NCI-H1417 (cell line): ENCODE data around the gene CCR7.
A peak's percentile ranks its signal among the peaks of the same experiment; 100 is the strongest.
"Not testable (repeated sequence)": the region's sequence is repeated elsewhere in the genome, so short reads cannot be mapped to it uniquely, and the experiment has no call there.

Experiments
- DNase-seq, 3 experiments: peaks; one replicate each; lab custom pipeline; 2025; lab: John Stamatoyannopoulos, UW

The CCR7 gene

GRCh38 chr17:40551091-40551878 is 14.0 kb downstream of the CCR7 start:
- DNase-seq = no peak

GRCh38 chr17:40550608-40551007 is 14.7 kb downstream of the CCR7 start:
- DNase-seq = peak in 1 of 3 experiments; percentile 14

- DNase-seq = peak; percentile 57 to 90 (median 62)
Measured at GRCh38 chr17:40548982-40549685, 16.1 kb downstream of the CCR7 start.

DNA sequence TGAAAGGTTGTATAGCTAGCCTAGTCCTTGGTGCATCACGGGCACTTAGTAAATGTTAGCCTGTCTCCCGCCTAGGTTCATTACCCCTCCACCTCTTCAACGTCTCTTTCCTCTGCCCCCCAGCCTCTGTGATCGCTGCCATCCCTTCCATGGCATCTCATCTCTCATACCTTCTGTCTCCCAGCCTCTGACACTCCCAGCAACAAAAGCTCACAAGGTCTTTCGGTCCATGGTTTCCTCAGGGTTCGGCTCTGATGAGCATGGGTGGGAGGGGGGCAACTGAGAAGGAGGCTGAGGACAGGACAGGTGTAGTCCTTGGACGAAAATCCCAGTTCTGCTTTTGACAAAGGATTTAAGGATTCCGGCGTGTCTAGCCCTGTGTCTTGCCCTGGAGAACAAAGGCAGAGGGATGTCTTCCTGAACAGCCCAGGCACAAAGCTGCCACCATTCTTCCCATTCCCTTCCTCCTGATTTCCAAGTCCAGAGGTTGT is 16.7 kb downstream of the CCR7 start:
- DNase-seq = no peak

DNA sequence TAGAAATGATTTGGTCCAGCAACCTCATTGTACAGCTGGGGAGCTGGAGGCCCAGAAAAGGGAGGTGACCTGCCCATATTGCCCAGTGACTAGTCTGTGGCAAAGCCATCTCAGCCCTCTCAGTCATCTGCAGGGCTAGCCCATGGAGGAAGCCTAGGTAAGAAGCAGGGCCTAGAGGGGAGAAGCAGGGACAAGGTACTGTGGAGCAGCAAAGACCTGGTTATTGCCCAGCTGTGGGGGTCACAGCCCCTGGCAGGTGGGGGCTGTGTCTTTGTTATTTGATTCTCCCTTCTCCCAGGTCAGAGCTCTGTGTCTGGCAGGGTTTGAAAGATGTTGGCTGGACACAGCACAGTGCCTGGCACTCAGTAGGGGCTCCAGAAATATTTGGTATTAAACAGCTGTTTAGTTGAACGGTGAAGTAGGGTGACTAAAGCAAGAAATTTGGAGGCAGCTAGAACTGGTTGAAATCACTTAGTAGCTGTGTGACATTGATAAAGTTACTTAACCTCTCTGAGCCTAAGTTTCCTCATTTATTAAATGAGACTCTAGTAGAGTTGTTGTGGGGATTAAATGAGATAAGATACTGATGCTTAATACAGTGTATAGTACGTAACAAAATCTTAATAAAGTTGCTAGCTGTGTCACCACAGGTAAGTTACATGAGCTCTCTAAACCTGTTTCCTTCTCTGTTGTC is 17.3 kb downstream of the CCR7 start:
- DNase-seq = no peak

DNA sequence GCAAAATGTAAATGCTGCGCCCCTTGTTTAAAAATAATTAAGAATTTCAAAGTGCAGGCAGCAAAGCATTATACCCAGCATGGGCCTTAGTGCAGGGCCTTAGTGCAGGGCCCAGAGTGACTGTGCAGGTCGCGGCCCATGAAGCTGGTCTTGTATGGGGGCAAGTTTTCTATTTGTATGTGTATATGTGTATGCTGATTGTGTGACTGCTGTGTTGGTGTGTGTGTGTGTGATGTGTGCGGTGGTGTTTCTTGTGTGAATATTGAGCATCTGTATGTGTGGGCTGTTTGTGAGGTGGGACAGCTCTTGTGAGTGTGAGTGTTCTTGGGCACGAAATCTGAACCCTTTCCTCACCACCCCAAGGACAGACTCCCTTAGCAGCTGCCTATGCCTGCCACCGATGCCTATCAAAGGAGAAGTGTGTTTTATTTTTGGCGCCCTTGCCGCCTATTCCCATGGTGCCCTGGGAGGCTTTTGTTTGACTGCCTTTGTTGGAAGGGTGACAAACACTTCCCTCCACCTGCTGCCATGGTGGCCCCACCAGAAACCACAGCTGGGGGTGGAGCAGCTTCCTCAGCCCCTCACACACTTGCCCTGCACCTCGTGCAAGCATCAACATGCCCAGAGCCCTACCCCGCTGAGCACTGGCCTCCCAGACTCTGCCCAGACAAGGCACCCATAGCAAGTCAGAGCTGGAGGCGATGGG is 18.0 kb downstream of the CCR7 start:
- DNase-seq = peak; percentile 93 to 98 (median 95)

DNA sequence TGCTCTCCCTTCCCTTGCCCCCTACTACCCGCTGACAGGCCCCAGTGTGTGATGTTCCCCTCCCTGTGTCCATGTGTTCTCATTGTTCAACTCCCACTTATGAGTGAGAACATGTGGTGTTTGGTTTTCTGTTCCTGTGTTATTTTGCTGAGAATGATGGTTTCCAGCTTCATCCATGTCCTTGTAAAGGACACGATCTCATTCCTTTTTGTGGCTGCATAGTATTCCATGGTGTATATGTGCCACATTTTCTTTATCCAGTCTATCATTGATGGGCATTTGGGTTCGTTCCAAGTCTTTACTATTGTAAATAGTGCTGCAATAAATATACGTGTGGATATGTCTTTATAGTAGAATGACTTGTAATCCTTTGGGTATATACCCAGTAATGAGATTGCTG is 18.8 kb downstream of the CCR7 start:
- DNase-seq = not testable (repeated sequence)

GRCh38 chr17:40545660-40546059 is 19.6 kb downstream of the CCR7 start:
- no peak for DNase-seq

DNA sequence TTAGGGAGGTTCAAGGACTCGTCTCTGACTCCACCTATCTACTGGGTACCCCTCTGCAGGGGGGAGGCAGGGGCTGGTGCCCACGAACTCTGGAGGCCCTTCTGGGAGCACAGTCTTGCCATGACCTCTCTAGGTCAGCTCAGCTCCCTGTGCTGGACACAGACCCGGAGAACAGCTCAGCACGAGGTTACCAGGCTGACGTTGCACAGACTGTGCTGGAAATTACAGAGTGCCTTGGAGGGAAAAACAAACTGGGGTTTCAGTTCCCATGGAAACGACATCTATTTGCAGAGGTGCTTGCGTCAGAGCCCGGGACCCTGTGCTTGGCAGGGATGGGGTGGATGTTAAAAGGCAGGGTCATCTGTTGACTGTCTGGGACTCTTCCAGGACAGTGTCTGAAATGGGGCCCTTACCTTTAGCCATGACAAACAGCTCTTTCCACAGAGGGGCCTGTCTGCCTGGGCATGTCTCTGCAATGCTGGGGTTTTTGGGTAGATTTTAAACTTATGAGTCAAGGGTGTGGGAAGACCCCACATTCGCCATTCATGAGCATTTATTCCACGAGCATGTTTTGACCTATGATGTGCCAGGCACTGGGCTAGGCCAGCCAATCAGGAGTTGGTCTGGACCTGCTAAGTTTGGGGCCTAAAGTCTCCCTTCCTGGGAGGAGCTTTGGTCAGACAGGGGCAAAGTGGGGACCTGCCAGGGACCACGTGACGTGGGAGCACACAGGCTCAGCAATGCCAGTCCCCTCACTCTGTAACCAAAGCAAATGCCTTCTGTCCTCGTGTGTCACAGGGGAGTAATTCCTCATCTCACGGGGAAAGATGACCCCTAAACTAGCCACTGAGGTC is 22.5 kb downstream of the CCR7 start:
- peak in 2 of 3 experiments; percentile 63 to 64 for DNase-seq

DNA sequence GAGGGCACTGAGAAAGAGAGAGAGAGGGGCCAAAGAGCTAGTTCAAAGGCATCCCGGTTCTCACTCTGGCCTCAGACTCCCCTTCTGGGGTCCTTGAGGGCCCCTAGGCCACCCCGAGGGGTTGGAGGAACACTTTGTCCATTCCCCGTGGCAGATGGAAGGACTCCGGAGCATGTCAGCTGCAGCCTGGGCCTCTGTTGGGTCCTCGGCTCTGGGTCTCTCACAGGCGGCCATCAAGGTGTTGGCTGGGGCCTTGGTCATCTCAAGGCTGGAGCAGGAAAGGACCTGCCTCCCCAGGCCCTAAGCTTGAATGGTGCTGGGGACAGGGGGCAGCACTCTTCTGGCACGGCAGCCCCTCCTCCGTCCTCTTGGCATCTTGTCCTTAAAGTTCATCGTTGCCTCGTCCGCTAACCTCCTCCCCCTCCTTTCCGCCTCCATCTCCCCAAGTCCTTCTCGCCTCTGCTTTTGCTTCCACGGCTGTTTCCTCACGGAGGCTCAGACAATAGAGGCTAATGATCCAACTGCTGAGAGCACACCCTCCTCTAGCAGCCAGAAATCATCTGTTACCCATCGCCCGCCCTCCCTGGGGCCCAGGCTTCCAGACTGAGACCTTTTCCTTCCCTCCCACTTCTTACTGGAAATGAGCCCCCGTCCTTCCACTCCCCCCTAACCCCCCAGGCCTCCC is 23.3 kb downstream of the CCR7 start:
- DNase-seq = peak; percentile 13 to 64 (median 63)

DNA sequence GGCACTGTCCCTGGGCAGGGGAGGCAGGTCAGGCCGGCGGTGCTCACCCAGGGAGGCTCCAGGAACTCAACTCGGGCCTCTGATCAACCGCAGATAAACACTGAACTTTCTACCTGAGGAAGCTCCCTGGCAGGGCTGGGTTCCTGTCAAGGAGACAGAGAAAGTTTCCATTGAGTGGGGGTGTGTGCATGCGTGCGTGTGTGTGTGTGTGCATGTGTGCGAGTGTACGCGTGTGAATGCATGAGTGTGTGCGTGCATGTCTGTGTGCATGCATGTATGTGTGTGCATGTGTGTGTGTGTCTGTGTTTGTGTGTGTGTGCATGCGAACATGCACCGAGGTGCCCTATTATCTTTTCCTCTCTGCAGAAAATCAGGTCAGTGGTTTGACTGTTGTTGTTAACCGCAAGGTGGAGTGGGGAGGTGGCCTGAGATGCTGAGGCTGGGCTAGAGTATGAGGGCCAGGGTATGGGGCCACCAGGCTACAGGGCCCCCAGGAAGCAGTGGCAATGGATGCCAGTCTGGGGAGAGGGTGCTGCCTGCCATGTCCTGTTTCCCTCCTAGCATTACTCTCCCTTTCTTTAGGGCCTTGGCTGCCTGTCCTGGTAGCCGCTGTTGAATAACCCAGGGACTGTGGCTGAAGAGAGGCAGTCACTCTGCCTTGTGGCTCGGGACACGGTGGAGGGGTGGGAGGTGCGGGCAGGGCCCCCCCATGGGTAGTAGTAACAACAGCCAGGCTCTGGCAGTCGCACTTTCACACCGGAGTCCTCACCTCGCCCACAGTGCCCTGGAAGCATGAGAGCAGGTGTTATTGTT is 24.0 kb downstream of the CCR7 start:
- no peak for DNase-seq

GRCh38 chr17:40540448-40540847 is 24.8 kb downstream of the CCR7 start:
- DNase-seq = no peak

- DNase-seq = no peak
Measured at GRCh38 chr17:40539711-40540411, 25.4 kb downstream of the CCR7 start.

- DNase-seq = no peak
Measured at GRCh38 chr17:40538936-40539705, 26.2 kb downstream of the CCR7 start.

GRCh38 chr17:40538019-40538935 is 27.0 kb downstream of the CCR7 start:
- peak in 1 of 3 experiments; percentile 13 for DNase-seq

- no peak for DNase-seq
Measured at GRCh38 chr17:40536295-40537171, 28.7 kb downstream of the CCR7 start.
